ENCODE measurements around the gene GAB4.

DNA sequence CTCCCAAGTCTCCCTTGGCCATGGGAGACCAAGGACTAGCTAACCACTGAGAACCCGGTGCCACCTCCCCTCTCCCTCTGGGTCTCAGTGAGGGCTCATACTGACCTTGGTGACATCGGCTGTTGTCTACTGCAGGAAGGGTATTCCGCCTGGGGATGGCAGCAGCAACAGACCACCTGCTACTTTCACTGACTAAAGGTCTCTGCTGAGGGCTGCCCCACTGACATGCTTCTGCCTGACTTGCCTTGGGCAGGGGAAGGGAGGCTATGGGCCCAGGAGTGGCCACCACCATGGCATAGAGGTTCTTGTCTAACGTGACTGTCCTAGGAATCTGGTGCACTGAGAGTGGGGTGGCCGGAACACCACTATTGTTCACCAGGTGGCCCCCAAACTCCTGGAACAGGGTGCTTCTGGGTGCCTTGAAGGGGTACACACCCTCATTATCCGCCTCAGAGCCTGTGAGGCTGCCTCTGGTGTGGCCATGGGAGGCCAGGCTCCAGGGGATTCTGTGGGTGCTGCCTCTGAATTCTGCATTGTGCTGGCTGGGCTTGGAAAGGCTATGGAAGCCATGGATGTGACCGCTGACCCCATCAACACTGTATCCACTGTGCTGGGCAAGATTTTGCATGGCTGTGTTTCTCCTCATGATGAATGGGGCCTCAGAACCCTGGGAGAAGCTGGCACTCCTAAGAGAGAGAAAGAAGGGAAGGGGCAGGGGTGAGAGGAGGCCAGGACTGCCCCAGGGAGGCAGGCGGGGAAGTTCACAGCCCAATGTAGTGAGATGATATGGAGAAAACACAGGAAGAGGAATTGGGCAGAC lies 38.3 kb downstream of the GAB4 start:
- TF ChIP-seq EZH2 (optimal IDR thresholded peaks at IDR 0.05; ENCODE audit: low read depth, low read length) = no peak
- TF ChIP-seq, protein P1, sequence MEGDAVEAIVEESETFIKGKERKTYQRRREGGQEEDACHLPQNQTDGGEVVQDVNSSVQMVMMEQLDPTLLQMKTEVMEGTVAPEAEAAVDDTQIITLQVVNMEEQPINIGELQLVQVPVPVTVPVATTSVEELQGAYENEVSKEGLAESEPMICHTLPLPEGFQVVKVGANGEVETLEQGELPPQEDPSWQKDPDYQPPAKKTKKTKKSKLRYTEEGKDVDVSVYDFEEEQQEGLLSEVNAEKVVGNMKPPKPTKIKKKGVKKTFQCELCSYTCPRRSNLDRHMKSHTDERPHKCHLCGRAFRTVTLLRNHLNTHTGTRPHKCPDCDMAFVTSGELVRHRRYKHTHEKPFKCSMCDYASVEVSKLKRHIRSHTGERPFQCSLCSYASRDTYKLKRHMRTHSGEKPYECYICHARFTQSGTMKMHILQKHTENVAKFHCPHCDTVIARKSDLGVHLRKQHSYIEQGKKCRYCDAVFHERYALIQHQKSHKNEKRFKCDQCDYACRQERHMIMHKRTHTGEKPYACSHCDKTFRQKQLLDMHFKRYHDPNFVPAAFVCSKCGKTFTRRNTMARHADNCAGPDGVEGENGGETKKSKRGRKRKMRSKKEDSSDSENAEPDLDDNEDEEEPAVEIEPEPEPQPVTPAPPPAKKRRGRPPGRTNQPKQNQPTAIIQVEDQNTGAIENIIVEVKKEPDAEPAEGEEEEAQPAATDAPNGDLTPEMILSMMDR (IDR thresholded peaks at IDR 0.05; ENCODE audit: low read length) = no peak

Measured in MM.1S (cell line).